ENCODE results near the gene GPBP1. TPM values are rescaled to one million over a fixed set of nuclear protein-coding genes. Genes with fewer than 3 reads are reported as not detected.

GPBP1 gene
- total and polyA plus RNA-seq, 9 of the 15 experiments (the other 6 are each of a cell fraction or from before 2014, with no cell fraction given) = 31.0 to 109 (median 68.4) TPM

DNA sequence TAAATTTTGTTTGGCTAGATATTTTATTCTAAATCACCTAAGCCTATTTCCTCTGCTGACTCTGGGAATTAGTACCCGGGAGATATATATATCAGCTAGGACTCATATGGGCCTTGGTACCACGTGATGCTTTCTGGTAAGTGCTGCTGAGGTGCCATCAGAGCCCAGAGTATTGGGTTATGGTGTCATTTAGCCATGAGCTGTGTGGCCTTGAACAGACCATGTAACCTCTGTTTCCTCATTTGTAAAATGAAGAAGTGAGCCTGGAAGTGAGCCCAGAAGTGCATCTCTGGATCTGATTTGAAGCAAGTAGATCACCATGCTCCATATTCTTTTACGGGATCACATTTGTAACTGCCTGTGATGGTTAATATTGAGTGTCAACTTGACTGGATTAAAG lies 126.1 kb downstream of the GPBP1 start:
- Histone ChIP-seq H3K9ac (ENCODE audit: insufficient read depth in 1 of 2, low read depth in 2 of 2, low read length in 2 of 2) (no peak overlapping the region), H3K4me3 (no peak overlapping the region), H3K9me1 (ENCODE audit: control insufficient read depth, insufficient read depth, low read length) (no peaks in the 10 kb centered on the region), H3K36me3 (ENCODE audit: control insufficient read depth, insufficient read depth, low read length) (no peaks in the 10 kb centered on the region), H3K79me2 (ENCODE audit: control insufficient read depth, insufficient read depth, low read length) (no peaks in the 10 kb centered on the region), H3K4me1 (replicated peaks in 1 of 2; ENCODE audit: control insufficient read depth in 2 of 2, insufficient read depth in 2 of 2, low read length in 2 of 2) (no peaks in the 10 kb centered on the region), H3K4me2 (ENCODE audit: insufficient read depth, low read length) (no peak overlapping the region), H2AFZ (ENCODE audit: low read depth, low read length) (no peak overlapping the region), H4K20me1 (replicated peaks; ENCODE audit: control insufficient read depth, insufficient read depth, low read length) (no peaks in the 10 kb centered on the region; the same call in 1 of the 2 replicates), H3K27ac (ENCODE audit: extremely low read depth, low read depth, low read length) (no peak overlapping the region), H3K9me3 (replicated peaks; ENCODE audit: control insufficient read depth, insufficient read depth, low read depth, low read length) (no peaks in the 10 kb centered on the region), H3K27me3 (ENCODE audit: control insufficient read depth in 2 of 2, insufficient read depth in 2 of 2, low read length in 2 of 2) (no peaks in the 10 kb centered on the region)
- BruUV-seq (replicated peaks) = no TSS peak
- ChIA-PET POLR2A (interaction anchor here (0.8 kb wide), 1 partner anchor 405 kb away, joined by 3 read pairs; no protein-coding TSS in a partner anchor), CTCF (ENCODE audit: low intra/inter-chr PET ratio) (interaction anchor here (4.9 kb wide), 1 partner anchor 1162 kb away, joined by 49 read pairs; the partner anchor contains the start of gene PLK2)
- DNase-seq (ENCODE audit: extremely low read depth in 1 of 4, low spot score in 3 of 4) (no peak), ATAC-seq (no peak), FAIRE-seq (no peak)
- WGBS (ENCODE audit: insufficient coverage, low coverage, missing lambda C conversion rate) = 10% methylated on average over 3 of the region's 3 CpGs
- intact Hi-C loops (cut with micrococcal nuclease) = loop anchor here (1.0 to 10.0 kb wide), 6 partner anchors 37 to 477 kb away; no protein-coding TSS in a partner anchor
- TF ChIP-seq, protein P1, sequence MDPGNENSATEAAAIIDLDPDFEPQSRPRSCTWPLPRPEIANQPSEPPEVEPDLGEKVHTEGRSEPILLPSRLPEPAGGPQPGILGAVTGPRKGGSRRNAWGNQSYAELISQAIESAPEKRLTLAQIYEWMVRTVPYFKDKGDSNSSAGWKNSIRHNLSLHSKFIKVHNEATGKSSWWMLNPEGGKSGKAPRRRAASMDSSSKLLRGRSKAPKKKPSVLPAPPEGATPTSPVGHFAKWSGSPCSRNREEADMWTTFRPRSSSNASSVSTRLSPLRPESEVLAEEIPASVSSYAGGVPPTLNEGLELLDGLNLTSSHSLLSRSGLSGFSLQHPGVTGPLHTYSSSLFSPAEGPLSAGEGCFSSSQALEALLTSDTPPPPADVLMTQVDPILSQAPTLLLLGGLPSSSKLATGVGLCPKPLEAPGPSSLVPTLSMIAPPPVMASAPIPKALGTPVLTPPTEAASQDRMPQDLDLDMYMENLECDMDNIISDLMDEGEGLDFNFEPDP (CRISPR knock-in tag; IDR thresholded peaks at IDR 0.05) = no peak
- TF ChIP-seq, protein P2, sequence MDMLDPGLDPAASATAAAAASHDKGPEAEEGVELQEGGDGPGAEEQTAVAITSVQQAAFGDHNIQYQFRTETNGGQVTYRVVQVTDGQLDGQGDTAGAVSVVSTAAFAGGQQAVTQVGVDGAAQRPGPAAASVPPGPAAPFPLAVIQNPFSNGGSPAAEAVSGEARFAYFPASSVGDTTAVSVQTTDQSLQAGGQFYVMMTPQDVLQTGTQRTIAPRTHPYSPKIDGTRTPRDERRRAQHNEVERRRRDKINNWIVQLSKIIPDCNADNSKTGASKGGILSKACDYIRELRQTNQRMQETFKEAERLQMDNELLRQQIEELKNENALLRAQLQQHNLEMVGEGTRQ (CRISPR knock-in tag; IDR thresholded peaks at IDR 0.05) = 0 out of 2 replicates have a peak, but pooled peaks have one; percentile 10
- in situ Hi-C loops (cut with MboI) = loop anchor here (10.0 to 25.0 kb wide), 2 partner anchors 1165 to 1562 kb away; partner anchors contain the start of gene PLK2
